Measurements from ENCODE around the gene DTD1. TPM values are rescaled to one million over a fixed set of nuclear protein-coding genes. Genes with fewer than 3 reads are reported as not detected.

DTD1 gene
- total RNA-seq, 6 experiments from 2014 or later, result 5.4 to 21.2 (median 7.5) TPM

DNA sequence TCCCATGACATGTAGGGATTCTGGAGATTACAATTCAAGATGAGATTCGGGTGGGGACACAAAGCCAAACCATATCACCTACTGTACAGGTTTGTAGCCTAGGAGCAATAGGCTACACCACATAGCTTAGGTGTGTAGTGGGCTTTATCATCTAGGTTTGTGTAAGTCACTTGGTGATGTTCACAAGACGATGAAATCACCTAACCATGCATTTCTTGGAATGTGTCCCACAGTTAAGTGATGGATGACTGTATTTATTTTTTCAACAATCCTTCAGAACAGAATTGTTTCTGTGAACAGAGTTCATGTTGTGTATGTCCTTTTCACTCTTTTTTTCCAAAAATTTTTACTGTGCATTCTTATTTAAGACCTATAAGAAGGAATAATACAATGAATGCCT, 76.1 kb downstream of the DTD1 start:
- no peaks in the 10 kb centered on the region for H3K36me3 ChIP-seq
- no peak for TF ChIP-seq POLR2A (IDR thresholded peaks at IDR 0.05)
- TF ChIP-seq CTCF (IDR thresholded peaks at IDR 0.05), result no peak
- no peak overlapping the region for H3K4me3 ChIP-seq
- no peak overlapping the region for H3K27ac ChIP-seq
- no peak for DNase-seq
- no peak for ATAC-seq
- no peaks in the 10 kb centered on the region for H3K9me3 ChIP-seq
- 89% methylated on average over 2 of the region's 2 CpGs for WGBS (ENCODE audit: insufficient coverage, low coverage, low lambda C conversion rate, missing lambda C conversion rate)
- no peaks in the 10 kb centered on the region for H3K4me1 ChIP-seq
- intact Hi-C loops (cut with DNase I), result no loop called here
- no peaks in the 10 kb centered on the region for H3K27me3 ChIP-seq

DNA sequence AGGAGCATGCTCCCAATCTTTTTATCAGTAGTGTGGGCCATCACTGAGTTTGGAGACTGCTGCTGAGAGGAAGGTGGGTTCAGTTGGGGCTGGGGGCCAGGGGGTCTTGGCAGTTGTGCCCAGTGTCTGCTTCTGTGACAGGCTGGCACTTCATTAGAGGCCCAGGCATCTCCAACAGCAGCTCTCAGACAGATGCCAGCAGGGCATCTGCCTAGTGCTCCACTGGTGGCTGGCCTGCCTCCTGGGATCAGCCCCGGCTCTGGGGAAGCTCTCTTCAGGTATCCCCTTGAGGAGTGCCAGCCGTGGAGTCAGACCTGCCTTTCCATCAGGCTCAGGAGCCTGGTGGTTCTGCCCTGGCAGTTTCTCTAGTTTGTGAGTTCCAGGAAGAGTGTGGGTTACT, 77.3 kb downstream of the DTD1 start:
- ATAC-seq, result no peak

GRCh38 chr20:18666803-18667415, 79.1 kb downstream of the DTD1 start:
- ATAC-seq (no peak), DNase-seq (no peak)
- no peak for TF ChIP-seq POLR2A (IDR thresholded peaks at IDR 0.05)
- no peak for TF ChIP-seq CTCF (IDR thresholded peaks at IDR 0.05)
- Histone ChIP-seq H3K4me3 (no peak overlapping the region), H3K27ac (no peak overlapping the region), H3K36me3 (no peaks in the 10 kb centered on the region), H3K9me3 (no peaks in the 10 kb centered on the region), H3K27me3 (no peaks in the 10 kb centered on the region), H3K4me1 (no peaks in the 10 kb centered on the region)
- intact Hi-C loops (cut with DNase I), result no loop called here
- WGBS (ENCODE audit: insufficient coverage, low coverage, low lambda C conversion rate, missing lambda C conversion rate), result 66% methylated on average over 7 of the region's 9 CpGs

More for the DNA sequence above, 77.3 kb downstream of the DTD1 start:
- no peak for DNase-seq
- WGBS (ENCODE audit: insufficient coverage, low coverage, low lambda C conversion rate, missing lambda C conversion rate), result no CpG with 5 or more reads among the region's 2 CpGs
- no peaks in the 10 kb centered on the region for H3K36me3 ChIP-seq
- no peaks in the 10 kb centered on the region for H3K27me3 ChIP-seq
- intact Hi-C loops (cut with DNase I), result no loop called here
- no peaks in the 10 kb centered on the region for H3K4me1 ChIP-seq
- TF ChIP-seq POLR2A (IDR thresholded peaks at IDR 0.05) (no peak), CTCF (IDR thresholded peaks at IDR 0.05) (no peak)
- no peak overlapping the region for H3K27ac ChIP-seq
- H3K9me3 ChIP-seq, result no peaks in the 10 kb centered on the region
- no peak overlapping the region for H3K4me3 ChIP-seq

GRCh38 chr20:18669241-18670019, 81.6 kb downstream of the DTD1 start:
- intact Hi-C loops (cut with DNase I), result no loop called here
- Histone ChIP-seq H3K36me3 (no peaks in the 10 kb centered on the region), H3K9me3 (no peaks in the 10 kb centered on the region), H3K4me3 (no peak overlapping the region), H3K27ac (no peak overlapping the region), H3K4me1 (no peaks in the 10 kb centered on the region), H3K27me3 (no peaks in the 10 kb centered on the region)
- WGBS (ENCODE audit: insufficient coverage, low coverage, low lambda C conversion rate, missing lambda C conversion rate), result 88% methylated on average over 3 of the region's 15 CpGs
- DNase-seq (no peak), ATAC-seq (no peak)
- TF ChIP-seq POLR2A (IDR thresholded peaks at IDR 0.05) (no peak), CTCF (IDR thresholded peaks at IDR 0.05) (no peak)
